Chondrocyte (in vitro differentiated cells): Measurements from ENCODE around the gene PRR5L. TPM values are rescaled to one million over a fixed set of nuclear protein-coding genes. Genes with fewer than 3 reads are reported as not detected.

Experiments used
- DNase-seq: peaks from one replicate; pipeline ENCODE4 v3.0.0; 2021; ENCODE audit warnings: mixed read lengths, low spot score
- H3K27ac Mint-ChIP-seq: one replicate; pipeline ENCODE4 v1.8.0; 2021; ENCODE audit warnings: mild to moderate bottlenecking, moderate library complexity, mixed read lengths; ENCODE audit not compliant: unreplicated experiment
- H3K27me3 Mint-ChIP-seq: 2 replicates; pipeline ENCODE4 v1.8.0; 2021; ENCODE audit warnings: low read depth, mixed read lengths
- H3K36me3 Mint-ChIP-seq: 2 replicates; pipeline ENCODE4 v1.8.0; 2021; ENCODE audit warnings: low read depth, mixed read lengths
- H3K4me1 Mint-ChIP-seq: 2 replicates; pipeline ENCODE4 v1.8.0; 2021; ENCODE audit warnings: low read depth, mild to moderate bottlenecking, mixed read lengths
- H3K4me3 Mint-ChIP-seq: one replicate; pipeline ENCODE4 v1.8.0; 2021; ENCODE audit warnings: mild to moderate bottlenecking, moderate library complexity, mixed read lengths; ENCODE audit not compliant: unreplicated experiment
- H3K9me3 Mint-ChIP-seq: 2 replicates; pipeline ENCODE4 v1.8.0; 2021; ENCODE audit warnings: low read depth, mixed read lengths
- total RNA-seq: library from RNA; stranded (reverse); gene quantifications from 3 replicates; pipeline ENCODE4 v1.2.1, GENCODE V29; 2021
- TF ChIP-seq, protein P1 (sequence below): fragments of 200-600 bp; sonication (generic); IDR thresholded peaks from 2 replicates; pipeline ENCODE4 v1.5.0; 2021; ENCODE audit warnings: antibody characterized with exemption, mild to moderate bottlenecking, moderate library complexity

The PRR5L gene
- total RNA-seq, 1 donor from 2014 or later = 50.7 TPM

DNA sequence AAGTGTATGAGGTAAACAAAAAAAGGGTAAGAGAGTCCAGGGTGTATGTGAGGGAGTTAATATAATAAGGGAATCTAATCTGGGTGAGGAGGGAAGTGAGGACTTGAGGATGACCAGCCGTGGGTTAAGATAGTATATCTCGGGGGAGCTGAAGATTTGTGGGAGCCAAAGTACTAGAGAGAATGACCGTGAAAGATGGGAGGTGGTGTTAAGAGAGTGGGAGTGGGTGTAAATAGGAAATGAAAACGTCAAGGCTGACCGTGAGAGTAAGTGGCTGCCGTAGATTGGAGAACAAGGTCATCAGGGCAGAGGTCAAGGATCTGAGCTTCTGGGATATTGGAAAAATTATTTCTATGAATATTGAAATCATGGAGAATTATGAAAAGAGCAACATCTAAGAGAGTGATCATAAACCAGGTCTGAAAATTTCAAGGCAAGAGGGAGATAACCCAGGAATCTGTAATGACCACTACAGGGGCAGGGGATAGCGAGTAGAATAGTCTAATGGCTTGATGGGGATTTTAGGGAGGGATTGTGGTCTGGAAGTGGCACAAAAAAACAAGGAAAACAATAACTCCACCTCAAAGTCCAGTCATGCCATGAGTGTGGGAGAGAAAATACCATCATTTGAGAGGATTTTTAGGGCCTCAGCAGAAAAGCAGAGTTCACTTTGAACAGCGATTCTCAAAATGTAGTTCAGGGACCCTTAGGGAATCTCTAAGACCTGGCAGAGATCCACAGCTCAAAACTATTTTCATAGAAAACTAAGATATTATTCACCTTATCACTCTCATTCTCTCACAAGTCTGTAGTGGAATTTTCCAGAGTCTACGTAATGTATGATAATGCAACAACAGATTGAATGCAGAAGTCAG lies 72.0 kb downstream of the PRR5L start:
- TF ChIP-seq, protein P1, sequence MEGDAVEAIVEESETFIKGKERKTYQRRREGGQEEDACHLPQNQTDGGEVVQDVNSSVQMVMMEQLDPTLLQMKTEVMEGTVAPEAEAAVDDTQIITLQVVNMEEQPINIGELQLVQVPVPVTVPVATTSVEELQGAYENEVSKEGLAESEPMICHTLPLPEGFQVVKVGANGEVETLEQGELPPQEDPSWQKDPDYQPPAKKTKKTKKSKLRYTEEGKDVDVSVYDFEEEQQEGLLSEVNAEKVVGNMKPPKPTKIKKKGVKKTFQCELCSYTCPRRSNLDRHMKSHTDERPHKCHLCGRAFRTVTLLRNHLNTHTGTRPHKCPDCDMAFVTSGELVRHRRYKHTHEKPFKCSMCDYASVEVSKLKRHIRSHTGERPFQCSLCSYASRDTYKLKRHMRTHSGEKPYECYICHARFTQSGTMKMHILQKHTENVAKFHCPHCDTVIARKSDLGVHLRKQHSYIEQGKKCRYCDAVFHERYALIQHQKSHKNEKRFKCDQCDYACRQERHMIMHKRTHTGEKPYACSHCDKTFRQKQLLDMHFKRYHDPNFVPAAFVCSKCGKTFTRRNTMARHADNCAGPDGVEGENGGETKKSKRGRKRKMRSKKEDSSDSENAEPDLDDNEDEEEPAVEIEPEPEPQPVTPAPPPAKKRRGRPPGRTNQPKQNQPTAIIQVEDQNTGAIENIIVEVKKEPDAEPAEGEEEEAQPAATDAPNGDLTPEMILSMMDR = no peak
- Mint-ChIP-seq H3K36me3 (no peaks in the 10 kb centered on the region), H3K27me3 (no peaks in the 10 kb centered on the region), H3K9me3 (no peaks in the 10 kb centered on the region), H3K4me3 (no peak overlapping the region), H3K27ac (peak overlapping the region; percentile 83), H3K4me1 (peaks cover 60% of the 10 kb centered on the region)
- no peak for DNase-seq

DNA sequence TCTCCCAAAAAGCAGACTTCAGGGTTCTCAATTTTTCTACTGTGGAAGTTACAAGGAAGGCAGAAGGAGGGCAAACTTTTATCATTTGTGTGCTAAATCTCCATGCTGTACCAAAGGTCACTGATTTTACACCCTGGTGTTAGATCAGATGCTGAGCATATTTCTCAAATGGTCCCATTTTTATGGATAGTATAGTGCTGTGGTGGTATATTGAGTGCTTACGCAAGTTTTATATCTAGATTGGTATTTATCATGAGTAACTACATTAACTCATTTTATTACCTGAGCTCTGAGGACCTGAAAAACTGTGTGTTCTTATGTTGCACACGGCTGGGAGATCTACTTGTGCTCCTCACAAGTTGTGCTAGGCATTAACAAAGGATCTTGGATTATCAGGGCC lies 75.1 kb downstream of the PRR5L start:
- H3K4me1 Mint-ChIP-seq = peaks cover 57% of the 10 kb centered on the region
- H3K27ac Mint-ChIP-seq = no peak overlapping the region
- no peak for DNase-seq
- no peaks in the 10 kb centered on the region for H3K9me3 Mint-ChIP-seq
- no peaks in the 10 kb centered on the region for H3K36me3 Mint-ChIP-seq
- no peak overlapping the region for H3K4me3 Mint-ChIP-seq
- H3K27me3 Mint-ChIP-seq = no peaks in the 10 kb centered on the region
- TF ChIP-seq, protein P1 = no peak

DNA sequence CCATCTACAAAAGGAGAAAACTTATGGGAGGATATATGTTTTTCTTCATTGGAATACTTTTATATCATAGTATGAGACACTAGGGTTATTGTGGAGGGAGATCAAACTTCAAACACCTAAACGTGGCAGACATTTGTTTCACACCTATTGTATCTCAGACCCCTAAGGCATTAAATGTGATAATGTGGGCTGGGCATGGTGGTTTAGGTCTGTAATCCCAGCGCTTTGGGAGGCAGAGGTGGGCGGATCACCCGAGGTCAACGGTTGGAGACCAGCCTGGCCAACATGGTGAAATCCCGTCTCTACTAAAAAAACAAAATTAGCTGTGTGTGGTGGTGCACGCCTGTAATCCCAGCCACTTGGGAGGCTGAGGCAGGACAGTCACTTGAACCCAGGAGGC lies 75.5 kb downstream of the PRR5L start:
- no peaks in the 10 kb centered on the region for H3K36me3 Mint-ChIP-seq
- no peak for DNase-seq
- H3K27ac Mint-ChIP-seq = no peak overlapping the region

DNA sequence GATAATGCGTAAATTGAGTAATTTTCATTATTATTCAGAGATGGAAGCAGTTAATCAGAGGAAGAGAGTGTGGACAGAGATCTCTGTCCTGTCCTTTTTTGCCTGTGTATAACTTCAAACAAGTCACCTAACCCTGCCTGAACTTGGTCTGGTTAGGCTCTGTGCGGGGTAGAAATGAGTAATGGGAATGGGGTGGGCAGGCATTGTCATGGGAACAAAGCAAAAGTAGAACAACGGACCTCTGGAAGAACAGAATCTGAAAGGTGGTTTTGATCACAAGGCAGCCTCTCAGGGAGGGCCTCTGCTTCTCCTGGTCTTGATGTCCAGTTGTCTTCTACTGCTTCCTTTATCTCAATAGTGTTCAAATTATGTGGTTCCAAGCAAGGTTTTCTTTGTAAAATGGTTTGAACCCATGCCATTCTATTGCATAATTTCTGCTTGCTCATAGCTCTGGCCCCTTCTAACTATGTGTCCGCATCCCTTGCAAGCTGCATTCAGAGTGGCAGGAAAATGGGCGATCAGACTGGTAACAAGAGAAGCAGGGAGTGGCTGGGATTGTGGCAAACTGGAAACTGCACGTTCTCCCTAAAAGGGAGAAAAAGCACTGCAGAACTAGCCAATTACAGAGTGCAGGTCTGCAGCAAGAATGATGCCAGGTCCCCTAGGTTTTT lies 76.1 kb downstream of the PRR5L start:
- peaks cover 50% of the 10 kb centered on the region for H3K4me1 Mint-ChIP-seq
- no peaks in the 10 kb centered on the region for H3K27me3 Mint-ChIP-seq
- DNase-seq = no peak
- no peaks in the 10 kb centered on the region for H3K36me3 Mint-ChIP-seq
- TF ChIP-seq, protein P1 = no peak
- H3K4me3 Mint-ChIP-seq = no peak overlapping the region
- no peaks in the 10 kb centered on the region for H3K9me3 Mint-ChIP-seq
- peak overlapping the region; percentile 70 for H3K27ac Mint-ChIP-seq

More for the DNA sequence above, 75.5 kb downstream of the PRR5L start:
- TF ChIP-seq, protein P1 = no peak
- H3K9me3 Mint-ChIP-seq = no peaks in the 10 kb centered on the region
- H3K4me1 Mint-ChIP-seq = peaks cover 54% of the 10 kb centered on the region
- H3K27me3 Mint-ChIP-seq = no peaks in the 10 kb centered on the region
- no peak overlapping the region for H3K4me3 Mint-ChIP-seq
